NCI-H2196 treated with DMSO at 0.1 percent for 48 hours (cell line): ENCODE data around the gene GRIP2.

ENCODE experiments used
- DNase-seq: peaks from one replicate; lab custom pipeline; 2025; ENCODE audit not compliant: unreplicated experiment; lab: John Stamatoyannopoulos, UW

The GRIP2 gene

DNA sequence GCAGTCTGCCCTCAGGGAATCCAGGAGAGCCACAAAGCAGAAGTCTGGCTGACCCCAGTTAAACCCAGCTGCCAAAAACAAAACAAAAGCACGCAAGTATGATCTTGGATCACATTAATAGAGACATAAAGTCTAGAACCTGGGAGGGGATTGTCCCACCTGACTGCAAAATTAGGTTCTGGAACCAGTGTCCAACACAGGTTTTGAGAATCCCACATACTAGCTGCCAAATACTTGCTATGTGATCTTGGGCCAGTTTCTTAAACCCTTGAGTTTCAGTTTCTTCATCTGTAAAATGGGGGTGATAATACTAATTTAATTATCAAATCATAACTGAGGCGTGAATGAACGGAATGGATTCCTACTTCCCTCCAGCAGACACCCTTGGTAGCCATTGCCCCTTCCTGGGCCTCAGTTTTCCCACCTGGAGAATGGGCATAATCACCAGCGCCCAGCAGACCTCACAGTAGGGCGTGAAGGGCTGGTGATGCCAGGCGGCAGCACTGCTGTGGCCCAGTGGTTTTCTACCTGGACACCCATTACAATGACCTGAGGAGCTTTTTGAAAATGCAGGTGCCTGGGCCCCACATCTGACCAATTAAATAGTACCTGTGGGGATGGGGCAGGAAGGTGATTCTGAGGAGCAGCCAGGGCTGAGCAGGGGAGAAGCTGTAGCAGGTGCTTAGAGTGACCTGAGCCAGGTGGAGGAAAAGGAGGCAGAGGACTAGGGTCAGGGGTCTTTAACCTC, 32.2 kb downstream of the GRIP2 start:
- no peak for DNase-seq

DNA sequence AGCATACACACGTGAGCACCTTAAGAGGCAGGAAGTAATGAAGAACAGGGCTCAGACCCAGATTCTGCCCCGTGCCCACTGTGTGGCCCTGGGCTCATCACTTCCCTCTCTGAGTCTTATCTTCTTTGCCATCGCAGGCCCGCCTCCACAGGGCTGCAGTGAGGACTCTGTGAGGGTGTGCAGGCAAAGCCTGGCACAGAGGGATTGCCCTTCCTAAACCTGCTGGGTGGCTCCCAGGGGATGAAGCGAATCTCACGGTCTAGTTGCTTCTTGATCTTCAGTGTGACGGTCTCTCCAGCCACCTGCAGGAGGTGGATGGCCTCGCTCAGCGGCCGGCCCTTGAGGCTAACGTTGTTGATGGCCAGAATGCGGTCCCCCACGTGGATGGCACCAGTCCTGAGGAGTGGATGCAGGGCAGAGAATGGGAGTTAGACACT, 32.8 kb downstream of the GRIP2 start:
- DNase-seq: no peak

GRCh38 chr3:14506626-14507304, 33.4 kb downstream of the GRIP2 start:
- DNase-seq: no peak

DNA sequence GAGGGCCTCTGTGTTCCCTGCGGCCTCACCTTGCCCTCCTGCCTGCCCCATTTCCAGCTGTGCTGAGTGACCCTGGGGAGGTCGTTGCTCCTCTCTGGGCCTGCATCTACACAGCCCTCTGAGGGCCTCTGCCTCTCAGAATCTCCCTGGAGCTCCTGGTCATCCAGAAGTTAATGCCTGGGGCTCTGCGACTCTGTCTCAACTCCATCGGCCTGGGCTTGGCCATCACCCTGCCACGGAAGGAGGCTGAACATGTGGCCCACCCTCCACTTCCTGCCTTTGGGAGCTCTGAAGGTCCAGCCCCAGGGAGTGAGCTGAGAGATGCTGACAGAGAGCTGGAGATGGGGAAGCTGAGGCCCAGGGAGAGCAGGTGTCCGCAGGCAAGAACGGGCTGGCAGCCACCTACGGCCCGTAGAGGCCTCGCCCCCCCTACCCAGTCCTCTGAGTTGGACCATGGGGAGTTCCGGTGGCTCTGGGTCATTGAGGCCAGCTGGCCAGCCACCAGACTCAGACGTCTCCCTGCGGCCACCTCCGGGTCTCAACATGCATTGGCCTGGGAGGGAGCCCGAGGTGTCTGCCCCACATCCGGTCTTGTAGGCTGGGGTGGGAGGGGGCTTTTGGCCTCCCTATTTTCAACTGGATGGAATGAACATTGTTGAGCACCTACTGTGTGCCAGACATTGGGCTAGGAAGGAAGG, 34.2 kb downstream of the GRIP2 start:
- no peak for DNase-seq

DNA sequence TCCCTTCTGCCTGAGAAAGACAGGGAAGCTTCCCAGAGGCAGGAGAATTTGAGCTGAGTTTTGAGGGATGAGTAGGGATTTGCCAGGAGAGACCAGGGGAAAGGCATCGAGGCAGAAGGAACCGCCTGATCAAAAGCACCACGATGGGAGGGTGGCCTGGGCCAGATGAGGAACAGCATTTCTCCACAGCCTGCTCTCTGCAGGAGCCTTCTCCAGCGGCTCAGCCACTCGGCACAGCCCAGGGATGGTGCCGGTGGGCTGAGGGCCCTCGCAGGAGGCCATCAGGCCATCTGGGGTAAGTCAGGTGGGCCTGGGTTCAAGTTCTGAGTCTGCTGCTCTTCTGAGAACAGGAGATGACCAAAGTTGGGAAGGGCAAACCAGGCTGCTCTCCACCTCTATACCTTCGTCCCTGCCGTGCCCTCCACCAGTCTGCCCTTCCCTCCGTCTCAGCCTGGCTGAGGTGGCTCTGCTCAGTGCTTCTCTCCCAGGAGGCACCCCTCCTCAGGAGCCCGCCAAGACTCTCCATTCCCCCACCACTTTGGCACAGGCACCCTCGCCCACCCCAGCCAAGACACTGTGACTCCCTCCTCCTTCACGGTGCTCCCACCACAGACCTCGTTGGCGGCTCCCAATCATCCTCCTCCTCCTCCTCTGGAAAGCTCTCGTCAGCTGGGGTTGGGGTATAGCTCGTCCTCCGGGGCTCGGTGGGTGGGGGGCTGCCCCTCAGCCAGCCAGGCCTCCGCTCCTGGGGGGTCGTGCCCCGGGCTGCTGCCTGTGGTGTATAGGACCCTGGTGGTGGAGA, 34.9 kb downstream of the GRIP2 start:
- DNase-seq: no peak

GRCh38 chr3:14503706-14504065, 36.5 kb downstream of the GRIP2 start:
- no peak for DNase-seq

DNA sequence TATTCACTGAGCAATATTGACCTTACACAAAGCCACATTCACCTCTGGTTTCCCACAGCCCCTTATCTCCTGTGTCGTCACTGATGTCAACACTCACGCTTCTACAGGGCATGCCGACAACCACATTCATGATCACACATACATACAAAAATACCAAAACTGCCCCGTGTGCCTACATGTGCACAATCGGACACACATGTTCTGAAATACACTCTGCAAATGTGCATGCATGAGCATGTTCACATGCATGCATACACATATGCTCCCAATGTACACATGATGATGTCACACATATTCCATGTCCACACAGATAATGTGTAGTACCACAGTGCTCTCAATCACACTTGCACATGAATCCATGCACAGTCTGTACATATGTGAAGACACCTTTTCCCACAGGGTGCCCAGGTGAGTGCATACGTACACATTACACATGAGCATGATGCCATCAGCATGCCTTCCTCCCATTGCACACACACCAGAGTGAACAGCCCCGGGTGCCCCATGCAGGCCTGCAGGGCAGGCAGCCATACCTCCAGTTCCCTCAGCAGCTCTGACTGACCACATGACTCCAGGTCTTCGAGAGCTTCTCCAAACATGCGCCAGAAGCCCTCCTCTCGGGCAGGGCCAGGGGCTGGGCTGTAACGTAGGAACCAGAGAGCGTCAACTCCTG, 37.0 kb downstream of the GRIP2 start:
- DNase-seq: no peak

- DNase-seq: no peak
Measured at GRCh38 chr3:14502472-14502871, 37.7 kb downstream of the GRIP2 start.

DNA sequence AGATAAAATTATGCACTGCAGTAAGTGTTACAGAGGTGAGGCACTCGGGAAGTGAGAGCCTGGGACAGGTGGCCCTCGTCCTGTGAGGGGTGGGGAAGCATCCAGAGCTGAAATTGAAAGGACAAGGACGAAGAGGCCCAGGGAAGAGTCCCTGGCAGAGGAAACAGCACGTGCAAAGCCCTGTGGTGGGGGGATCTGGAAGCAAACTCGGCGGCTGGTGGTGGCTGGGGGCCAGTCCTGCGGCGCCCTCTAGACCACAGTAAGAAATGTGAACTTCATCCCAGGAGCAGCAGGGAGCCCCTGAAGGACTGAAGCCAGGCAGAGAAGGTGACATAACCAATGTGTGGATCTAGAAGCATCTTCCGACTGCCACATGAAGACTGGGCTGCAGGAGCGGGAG, 42.8 kb downstream of the GRIP2 start:
- DNase-seq: no peak

- no peak for DNase-seq
Measured at GRCh38 chr3:14496351-14496750, 43.8 kb downstream of the GRIP2 start.

- DNase-seq: no peak
Measured at GRCh38 chr3:14494973-14495300, 45.2 kb downstream of the GRIP2 start.

DNA sequence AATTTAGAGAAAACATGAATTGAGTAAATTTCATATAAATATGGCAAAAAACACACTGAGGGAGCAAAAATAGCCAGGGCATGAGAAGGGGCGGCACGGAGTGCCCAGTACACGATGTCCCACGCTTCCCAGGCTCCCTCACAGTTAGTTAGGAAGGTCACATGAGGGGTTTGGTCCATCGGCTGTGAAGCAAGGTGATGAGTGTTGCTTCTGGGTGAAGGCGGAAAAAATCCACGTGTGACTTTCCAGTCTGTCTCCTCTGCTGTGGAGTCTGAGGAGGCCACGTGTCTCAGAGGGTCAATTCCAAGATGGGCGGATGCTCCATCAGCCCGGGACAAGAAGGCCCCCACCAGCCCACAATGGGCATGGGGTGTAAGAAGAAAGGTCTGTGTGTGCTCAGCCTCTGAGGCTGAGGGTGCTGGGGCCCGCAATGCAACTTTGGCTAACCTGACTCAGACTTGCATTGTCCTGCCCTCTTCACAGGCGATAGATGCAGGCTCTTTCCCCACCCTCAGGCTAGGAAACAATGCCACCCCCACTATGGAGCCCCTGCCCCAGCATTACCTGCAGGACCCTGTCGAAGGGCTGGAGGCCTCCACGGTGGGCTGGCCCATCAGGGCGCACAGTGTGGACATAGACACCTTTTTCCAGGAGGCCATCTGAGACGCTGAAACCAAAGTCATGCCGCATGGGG, 45.7 kb downstream of the GRIP2 start:
- no peak for DNase-seq

DNA sequence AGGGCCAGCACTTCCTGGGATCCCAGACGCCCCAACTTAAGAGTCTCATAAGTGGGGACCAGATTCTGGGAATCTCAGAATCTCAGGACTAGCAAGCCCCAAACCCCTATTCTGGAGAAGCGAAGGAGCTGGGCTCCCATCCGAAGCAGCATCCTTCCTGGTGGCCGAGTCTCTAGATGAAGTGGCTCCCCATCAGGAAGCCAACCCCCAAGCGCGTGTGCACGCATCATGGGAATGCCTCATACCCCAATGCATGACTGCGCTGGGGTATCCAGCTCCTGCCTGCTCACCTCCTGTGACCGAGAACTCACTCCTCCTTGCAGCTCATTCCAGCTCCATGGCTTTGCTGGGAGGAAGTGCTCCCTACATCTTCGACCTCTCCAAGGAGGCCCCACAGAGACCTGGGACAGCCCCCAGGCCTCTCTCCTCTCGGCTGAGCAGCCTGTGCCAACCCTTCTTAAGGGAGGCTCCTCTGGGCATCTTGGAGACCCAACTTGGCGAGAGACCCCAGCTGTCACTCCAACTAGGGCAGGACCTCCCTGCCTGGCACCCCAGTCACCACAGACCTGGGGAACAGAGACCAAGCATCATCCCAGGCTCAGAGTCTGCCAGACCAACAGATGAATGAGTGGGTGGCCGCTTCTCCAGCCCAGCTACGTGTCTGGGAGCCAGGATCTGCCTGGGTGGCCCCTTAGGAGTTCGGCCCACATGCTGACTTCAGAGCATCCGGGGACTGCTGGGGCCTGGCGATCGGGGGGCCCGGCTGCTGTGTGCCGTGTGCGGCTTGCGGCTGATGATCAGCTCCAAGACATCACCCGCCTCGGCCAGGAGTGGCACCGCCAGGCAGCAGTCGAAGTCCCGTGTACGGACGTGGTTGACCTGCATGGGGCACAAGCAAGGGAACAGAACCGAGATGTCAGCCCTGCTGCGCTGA, 46.9 kb downstream of the GRIP2 start:
- no peak for DNase-seq

DNA sequence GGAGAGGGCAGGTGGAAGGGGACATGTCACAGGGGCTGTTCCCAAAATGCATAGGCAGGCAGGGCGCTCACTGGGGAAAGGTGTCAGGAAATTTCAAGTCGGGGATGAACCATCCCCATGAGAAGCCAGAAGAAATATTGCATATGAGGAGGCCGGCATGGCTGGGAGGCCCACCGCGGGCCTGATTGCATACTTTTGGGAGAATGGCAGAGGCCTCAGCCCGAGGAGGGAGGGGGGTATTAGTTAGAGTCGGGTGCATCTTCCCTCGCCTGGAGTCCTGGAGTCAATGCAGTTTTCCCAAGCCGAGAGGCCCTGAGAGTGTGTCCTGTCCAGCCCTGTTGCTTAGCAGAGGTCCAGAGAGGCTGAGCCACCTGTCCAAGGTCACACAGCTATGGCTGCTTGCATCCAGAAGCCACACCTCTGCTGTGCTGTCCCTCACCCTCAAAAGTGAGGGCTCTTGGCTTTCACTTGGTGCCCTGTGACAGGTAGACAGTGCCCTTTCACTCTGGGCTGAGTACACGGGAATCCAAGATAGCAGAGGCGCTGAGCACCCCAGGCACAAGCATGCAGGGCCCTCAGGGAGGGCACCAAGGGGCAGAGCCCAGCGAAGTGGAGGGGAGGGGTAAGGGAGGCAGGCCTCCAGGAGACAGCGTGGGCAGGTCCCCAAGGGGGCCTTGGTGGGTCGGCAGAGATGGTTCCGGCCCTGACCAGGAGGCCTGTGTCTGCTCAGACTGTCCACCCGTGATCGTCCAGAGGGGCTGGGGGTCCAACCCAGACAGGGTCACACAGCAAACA, 48.5 kb downstream of the GRIP2 start:
- DNase-seq: no peak

GRCh38 chr3:14490831-14491230, 49.3 kb downstream of the GRIP2 start:
- DNase-seq: no peak

DNA sequence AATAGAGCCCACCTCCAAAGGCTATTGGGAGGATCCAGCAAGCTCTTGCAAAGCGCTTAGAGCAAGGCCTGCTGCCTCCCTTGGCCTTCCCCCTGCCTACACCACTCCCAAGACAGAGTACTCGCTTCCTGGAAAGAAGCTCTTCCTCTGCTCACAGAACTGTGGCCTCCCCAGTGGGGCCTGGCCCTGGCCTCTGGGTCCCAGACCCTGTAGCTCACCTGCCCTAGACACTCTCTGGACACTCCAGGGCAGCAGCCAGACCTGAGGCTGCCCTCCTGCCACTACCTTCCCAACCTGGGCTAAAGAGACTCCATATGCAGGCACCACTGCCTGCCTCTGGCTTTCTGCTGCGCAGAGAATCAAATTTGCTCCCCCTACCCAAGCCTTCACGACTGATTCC, 49.9 kb downstream of the GRIP2 start:
- DNase-seq: no peak

DNA sequence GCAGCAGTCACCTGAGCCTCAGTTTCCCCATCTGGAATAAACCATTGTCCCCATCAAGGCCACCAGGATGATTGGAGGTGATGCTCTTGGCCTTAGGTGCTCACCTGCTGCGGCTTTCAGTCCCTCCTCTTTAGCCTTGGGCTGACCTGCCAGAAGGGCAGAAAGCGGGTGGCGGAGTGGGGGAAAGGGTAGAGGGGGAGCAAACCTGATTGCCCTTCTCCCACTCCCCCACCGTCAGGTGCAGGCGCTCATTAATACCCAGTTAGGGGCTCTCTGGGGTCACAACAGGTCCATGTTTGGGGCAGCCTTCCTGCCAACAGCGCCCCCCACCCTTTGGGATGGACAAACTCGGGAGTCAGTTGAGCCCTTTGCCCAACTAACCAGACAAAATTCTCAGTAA, 50.5 kb downstream of the GRIP2 start:
- no peak for DNase-seq

GRCh38 chr3:14488286-14489041, 51.7 kb downstream of the GRIP2 start:
- DNase-seq: no peak
